NCI-H1930 (cell line): Measurements from ENCODE around the gene CD163L1.
"Not testable (repeated sequence)": the region's sequence is repeated elsewhere in the genome, so short reads cannot be mapped to it uniquely, and the experiment has no call there.

Experiments used
- DNase-seq, 2 experiments: peaks; one replicate each; lab custom pipeline; 2025; lab: John Stamatoyannopoulos, UW

The CD163L1 gene

DNA sequence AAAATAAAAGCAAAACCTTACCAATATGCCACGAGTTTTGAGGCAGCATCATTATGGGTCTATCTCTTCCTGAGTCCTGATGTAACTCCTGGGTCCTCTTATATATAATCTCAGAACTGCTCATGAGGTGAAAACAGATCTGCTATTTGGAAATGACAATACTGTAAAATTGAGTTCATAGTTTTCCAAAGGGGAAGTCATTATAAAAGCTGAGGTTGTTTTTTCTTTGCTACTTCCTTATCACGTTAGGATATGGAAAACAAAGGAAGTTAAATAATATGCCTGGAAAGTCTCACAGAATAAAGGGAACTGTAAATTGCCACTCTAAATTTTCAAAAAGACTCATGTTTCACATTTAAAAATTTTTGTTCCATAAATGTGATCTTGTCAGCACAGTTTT, at the start of gene CD163L1:
Gene CD163L1 (minus strand): TSS at position 78 of the 400 bp plus-strand sequence. CDS start 26 bp downstream, at position 52.
- DNase-seq: no peak

DNA sequence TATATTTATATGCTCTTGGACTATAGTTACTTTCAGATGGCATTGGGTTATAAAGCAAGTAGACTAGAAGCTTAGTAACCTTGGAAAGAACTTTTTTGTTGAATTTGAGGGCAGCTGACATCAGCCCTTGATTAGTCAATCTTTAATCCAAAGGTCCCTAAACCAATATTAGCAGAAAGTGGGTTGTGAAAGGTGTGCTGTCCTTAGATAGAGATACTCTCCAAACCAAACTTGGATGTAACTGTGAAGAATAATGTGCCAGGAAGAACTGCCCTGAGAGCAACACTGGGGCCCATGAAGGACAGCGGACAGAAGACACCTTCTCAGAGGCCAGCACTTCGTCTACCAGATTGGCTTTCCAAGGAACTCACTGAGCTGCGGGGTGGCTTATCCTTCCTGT, 49.1 kb upstream of the CD163L1 start:
- no peak for DNase-seq

DNA sequence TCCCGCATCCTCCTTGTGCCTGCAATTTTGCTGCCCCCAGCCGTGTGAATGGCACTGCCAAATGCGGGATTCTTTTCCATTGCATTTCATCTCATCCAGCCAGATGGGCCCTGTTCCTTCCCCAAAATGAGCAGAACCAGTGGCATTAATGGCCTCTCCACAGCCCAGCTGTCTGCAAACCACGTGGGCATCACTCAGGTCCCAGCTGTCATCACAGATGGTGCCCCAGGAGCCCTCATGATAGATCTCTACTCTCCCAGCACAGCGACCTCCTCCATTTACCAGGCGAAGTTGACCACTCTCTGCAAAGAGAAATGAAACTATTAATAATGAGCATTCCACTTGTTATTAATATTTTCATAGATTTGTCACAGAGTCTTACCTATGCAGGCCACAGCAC, 42.6 kb upstream of the CD163L1 start:
- no peak for DNase-seq

DNA sequence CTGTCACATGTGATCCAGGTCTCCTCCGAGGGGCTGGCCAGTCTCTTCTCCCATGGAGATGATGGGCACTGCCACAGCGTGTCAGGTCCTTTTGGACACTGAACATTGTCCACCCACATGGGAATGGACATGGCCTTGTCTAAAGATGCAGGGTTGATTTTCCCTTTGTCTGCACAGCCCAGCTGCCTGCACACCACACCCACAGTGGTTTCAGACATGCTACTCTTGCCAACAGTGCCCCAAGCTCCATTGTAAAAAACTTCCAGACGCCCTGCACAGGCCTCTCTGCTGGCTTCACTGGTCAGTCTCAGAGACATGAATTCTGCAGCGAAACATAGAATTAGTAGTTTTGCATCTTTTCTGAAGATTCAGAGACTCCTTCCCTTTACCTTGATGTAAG, 41.1 kb upstream of the CD163L1 start:
- no peak for DNase-seq

DNA sequence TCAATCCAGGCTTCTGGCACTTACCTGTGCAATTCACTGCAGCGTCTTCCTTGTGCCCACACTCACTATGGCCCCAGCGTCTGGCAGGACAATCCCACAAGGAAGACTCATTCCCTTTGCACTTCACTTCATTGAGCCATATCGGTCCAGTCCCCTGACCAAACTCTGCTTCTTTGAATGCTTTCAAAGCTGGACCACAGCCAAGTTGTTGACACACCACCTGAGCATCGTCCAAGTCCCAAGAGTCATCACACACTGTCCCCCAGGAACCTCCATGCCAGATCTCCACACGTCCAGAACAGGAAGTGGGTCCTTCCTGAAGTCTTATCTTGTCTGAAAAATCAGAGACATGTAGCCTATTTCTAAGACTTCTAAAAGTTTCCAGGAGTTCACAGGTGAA, 39.4 kb upstream of the CD163L1 start:
- no peak for DNase-seq

DNA sequence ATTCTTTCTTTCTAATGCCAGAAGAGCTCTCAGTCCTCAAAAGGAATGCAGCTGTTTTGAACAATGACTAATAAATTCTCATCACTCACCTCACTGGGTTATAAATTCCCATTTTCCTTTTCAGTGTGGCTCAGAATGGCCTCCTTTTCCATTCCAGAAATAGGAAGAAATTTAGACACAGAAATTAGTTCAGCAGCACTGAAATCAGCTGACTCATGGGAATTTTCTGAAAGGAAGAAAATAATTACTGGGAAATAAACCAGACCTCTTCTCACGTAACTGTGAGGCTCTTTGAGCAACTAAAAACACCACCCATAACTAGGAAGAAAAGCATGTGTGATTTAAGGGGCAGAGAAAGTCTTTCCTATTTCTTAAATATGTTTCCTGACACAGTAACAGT, 35.8 kb upstream of the CD163L1 start:
- no peak for DNase-seq

DNA sequence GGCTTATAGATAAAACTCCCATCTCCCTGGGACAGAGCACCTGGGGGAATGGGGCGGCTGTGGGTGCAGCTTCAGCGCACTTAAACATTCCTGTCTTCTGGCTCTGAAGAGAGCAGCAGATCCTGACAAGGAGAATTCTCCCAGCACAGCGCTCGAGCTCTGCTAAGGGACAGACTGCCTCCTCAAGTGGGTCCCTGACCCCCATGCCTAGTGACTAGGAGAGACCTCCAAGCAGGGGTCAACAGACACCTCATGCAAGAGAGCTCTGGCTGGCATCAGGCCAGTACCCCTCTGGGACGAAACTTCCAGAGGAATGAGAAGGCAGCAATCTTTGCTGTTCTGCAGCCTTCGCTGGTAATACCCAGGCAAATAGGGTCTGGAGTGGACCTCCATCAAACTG, 28.1 kb upstream of the CD163L1 start:
- DNase-seq: no peak

DNA sequence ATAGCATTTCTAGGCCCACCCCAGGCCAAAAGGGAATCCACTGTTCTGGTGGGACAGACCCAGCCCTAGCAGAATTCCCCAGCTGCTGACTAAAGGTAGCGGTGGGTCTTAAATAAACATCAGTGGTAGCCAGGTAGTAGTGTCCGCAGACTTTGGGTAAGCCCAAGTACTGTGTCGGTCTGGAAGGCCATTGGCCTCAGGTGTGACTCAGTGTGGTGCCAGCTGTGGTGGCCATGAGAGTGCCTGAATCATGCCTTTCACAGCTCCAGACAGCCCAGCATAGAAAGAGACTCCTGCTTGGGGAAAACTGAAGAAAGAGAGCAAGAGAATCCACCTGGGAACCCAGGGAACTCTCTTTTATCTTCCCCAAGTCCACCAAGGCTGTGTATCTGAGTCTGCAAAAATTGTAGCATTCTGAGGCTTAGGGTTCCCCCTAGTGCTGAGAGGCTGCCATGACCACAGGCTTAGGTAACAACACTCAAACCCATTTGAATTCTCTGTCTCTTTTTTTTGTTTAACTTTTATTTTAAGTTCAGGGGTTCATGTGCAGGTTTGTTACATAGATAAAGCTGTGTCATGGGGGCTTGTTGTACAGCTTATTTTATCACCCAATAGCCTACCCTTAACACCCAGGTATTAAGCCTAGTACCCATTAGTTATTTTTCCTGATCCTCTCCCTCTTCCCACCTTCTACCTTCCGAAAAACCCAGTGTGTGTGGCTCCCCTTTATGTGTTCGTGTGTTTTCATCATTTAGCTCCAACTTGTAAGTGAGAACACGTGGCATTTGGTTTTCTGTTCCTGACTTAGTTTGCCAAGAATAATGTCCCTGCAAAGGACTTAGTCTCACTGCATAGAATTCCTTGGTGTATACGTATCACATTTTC, 16.7 kb upstream of the CD163L1 start:
- peak; percentile 13 to 60 for DNase-seq

DNA sequence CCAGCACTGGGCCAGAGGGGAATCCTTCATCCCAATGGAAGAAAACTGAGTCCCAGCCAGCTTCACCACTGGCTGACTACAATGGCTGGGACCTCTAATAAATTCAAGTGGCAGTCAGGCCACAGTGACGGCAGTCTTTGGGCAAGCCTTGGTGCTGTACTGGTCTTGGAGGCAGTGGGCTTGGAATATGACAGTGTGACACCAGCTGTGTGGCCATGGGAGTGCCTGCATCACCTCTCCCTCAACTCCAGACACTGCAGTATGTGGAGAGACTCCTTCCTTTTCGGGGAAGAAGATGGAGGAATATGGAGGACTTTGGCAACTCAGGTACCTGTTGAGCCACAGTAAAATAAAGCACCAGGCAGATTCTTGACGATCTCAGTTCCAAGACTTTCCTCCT, 16.0 kb upstream of the CD163L1 start:
- no peak for DNase-seq

DNA sequence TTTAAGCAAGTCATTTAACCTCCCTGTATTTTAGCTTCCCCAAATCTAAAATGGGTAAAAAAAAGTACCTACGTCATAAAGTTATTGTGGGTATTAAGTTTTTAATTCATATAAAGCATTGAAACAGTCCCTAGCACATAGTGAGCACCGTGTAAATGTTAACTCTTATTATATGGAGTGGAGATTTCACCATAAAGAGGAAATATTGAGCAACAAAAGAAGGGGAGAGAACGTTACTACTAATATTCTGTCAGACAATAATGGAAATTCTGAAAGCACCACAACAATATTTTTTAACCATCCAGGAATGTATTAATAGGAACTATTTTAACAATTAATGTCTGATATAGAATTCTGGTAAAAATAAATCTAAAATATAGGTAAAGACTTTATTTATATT, 7.8 kb upstream of the CD163L1 start:
- no peak for DNase-seq

DNA sequence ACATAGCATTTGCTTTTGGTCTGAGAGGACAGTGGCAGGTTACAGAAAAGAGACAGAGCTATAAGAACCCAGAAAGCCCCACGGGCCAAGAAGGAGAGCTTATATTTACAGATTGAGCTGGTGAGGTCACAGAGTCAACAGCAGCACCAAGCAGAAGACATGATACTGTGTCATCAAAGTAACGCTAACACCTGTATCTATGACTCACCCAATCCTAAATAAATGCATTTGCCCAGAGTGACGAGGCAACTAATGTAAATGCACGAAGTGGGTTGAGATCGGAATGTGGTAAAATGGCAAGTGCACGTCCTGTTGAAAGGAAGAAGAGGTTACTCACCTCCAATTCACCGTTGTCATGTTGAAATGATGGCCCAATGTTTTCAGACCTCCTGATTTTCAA, 6.7 kb upstream of the CD163L1 start:
- no peak for DNase-seq

DNA sequence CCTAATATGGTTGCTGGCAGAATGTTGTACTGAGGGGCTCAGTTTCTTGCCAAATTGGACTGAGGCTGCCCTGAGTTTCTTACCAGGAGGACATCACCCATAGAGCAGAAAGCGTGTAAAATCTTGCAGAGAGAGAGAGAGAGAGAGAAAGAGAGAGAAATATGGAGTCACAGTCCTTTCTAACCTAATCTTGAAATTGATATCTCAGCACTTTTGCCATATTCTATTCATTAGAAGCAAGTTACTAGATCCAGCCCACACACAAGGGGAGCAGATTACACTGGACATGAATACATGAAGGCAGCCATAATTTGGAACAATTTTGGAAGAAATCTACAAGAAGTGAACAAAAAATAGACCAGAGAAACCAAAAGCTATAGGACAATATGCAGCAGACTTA, 4.1 kb upstream of the CD163L1 start:
- DNase-seq: no peak

DNA sequence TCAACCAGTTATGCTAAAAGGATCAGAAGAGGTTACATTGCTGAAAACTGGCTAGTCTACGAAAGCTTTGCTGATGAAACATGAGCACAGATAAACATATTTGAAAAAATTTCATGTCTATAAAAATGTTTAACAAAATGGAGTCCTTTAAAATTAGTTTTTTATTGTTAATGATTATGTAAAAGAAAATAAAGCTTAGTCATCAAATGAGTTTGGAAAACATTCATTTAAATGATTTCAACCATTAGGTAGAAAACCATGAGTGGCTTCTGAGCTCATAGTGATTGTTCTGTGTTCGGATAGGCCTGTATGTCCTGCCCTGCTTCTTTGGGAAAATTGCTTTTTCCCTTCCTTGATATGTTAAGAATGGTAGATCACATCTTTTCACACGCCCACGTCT, 584 bp upstream of the CD163L1 start:
- no peak for DNase-seq

DNA sequence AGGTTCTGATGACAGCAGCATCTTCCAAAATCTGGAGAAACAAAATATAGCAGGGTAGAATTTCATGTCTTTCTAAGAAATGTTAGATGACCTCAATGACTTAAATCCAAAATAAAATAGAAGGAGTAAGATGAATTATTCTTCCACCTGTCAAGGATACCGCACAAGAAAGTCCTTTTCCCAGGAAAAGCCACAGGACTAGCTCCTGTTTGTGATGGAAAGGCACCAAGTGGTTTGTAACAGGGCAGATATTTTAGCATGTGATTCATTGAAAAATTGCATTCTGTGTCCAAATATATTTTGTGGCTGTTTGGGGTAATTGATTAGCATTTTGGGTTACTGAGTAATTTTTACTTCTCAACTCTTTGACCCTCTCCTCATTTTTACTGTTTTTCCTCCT, 2.7 kb downstream of the CD163L1 start:
- DNase-seq: no peak

DNA sequence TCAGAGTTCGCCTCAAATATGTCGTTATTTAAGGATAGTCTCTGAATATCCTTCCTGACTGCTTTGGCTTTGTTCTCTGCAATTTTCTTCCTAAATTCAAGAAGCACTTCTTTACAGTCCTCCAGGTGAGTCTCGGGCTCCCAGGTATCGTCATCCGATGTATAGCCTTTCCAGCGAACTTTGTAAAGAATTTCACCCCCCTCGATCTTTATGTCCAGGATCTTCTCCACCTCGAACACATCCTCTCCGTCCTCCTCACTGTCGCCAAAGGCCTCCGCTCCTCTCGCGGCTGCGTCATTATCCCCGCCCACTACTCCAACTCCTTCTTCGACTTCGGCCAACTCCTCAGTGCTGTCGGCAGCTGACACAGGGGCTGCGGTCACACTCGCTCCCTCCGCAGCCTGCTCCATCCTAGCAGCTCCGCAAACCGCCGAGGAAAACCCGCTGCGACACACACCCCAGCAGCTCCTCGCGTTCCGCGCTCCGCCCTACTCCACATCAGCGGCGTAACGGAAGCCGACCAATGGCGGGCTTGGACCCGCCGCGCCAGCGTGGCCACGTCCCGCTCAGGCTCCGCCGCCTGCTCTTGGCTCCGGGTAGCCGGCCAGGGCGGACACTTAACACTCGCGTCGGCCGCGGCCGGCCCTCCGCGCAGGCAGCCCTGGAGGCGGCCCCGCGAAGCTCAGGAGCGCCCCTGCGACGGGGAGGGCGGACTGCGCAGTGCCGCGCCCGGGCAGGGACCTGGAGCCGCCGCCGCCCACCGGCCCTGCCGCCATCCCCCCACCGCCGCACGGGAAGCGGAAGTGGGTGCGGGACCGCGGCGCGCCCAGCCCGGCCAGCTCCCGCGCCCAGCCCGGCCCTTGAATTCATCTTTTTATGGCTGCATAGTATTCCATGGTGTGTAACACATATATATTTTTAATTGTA, 4.1 kb downstream of the CD163L1 start:
- DNase-seq: no peak

DNA sequence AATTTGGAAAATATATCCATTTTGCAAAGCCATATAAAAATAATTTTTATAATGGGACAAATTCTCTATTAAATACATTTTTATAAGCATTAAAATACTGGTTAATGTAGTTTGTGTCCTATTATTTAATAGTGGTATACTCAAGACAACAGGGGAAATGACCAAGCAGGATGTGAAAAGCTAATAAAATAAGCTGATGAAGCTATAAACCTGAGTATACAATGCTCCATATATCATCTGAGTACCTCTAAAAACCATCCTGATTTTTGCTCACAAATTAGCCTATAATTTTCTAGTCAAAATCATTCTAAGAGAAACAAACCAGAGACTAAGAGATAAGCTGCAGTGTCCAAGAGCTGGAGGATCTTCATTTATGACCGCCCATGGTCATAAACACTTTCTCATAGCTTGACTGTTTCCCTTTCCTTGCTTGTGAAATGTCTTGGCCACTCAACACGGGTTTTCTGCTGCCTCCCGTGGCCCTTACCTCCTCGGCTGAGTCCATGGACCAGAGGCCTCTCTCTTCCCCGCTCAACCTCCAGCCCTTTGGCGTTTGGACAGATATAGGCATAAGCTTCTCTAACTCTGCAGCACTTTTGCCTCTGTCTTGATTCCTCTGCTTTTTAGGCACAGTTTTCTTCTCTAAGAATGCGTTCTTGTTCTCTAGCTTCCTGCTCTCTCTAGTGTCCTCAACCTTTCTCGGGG, 5.5 kb downstream of the CD163L1 start:
- DNase-seq: not testable (repeated sequence)

DNA sequence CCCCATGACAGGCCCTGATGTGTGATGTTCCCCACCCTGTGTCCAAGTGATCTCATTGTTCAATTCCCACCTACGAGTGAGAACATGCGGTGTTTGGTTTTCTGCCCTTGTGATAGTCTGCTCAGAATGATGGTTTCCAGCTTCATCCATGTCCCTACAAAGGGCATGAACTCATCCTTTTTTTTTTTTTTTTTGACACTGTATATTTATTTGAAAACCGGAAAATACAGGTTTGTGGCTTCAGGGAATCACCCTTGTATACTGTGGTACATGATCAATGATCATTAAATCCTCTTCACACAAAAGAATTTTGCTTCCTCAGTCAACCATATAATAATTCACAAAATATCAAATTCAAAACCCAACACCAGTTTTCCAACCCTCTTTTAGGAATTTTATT, 6.5 kb downstream of the CD163L1 start:
- not testable (repeated sequence) for DNase-seq

DNA sequence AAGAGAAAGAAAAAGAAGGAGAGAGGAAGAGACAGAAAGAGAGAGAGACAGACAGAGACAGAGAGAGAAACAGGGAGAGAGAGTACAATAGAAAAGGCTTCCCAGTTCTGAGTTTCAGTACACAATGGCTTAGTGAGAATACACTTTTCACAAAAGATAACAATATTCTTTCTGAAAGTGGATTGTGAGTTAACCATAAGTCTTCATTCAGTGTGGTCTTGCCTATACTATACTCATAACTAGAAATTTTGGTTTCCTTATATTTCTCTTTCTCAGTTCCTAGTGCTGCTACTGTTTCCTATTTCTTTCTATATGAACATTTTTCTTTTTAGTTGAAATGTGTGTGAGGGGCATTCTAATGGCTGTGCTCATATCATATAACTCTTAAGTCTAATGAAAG, 9.3 kb downstream of the CD163L1 start:
- DNase-seq: no peak

DNA sequence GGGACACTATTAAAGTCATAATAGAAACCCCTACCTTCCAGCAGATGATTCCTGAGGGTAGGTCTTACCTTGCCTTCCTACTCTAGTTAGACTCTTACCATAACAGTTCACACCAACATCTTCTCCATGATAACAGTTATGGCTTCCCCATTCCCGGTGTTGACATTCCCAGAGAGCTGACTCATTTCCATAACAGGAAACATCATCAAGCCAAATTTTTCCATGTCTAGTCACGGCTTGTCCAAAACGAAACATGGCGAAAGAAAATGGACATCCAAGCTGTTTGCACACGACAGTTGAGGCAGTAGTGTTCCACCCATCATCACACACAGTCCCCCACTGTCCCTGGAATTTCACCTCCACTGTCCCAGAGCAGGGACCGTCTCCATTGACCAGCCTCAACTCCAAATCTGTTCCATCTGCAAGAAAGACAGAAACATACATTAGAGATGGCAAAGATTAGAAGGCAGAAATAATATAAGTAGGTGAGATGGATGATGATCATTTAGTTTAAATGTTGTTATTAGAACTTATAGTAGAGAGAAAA, 10.6 kb downstream of the CD163L1 start:
- no peak for DNase-seq

DNA sequence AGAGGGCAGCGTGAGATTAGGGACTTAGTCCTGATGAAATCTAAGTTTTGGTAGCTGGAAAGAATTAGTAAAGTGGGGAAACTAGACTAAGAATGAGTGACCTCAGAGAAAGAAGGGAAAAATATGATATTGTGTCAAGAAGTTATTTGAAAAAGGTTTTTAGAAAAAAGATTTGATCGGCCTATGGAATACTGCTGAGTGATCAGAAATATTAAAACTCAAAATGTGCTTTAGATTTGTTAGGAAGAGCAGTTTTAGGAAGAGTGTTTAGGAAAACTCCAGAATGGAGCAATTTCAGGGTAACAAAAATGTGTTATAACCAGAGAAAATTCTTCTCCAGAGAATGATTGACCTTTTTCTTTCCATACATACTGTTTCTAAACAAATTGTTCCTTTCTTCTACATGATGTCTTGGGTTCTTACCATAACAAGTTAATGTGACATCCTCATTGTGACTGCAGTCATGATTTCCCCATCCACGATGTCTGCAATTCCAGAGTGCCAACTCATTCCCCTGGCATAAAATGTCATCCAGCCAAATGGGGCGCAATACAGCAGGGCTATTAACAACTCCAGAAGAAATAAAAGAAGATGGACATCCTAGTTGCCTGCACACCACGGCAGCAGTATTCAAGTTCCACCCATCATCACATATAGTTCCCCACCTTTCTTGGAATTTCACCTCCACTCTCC, 11.8 kb downstream of the CD163L1 start:
- no peak for DNase-seq

DNA sequence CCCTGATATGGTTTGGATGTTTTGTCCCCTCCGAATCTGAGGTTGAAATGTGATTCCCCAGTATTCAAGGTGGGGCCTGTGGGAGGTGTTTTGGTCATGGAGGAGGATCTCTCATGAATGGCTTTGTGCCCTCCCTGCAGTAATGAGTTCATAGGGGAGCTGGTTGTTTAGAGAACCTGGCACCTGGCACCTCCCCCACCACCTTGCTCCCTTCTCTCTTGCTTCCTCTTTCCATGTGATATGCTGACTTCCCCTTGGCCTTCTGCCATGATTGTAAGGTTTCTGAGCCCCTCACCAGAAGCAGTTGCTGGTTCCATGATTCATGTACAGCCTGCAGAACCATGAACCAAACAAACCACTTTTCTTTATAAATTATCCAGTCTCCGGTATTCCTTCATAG, 32.6 kb downstream of the CD163L1 start:
- DNase-seq: no peak
